HepG2 (cell line): Measurements from ENCODE around the gene FAM120C. TPM values are rescaled to one million over a fixed set of nuclear protein-coding genes. Genes with fewer than 3 reads are reported as not detected.

Experiments
- ATAC-seq: fragments of 200-7000 bp; cut with Tn5 transposase; 3 replicates; pipeline ENCODE4 v1.9.1; 2020; ENCODE audit warnings: mild to moderate bottlenecking, moderate library complexity
- BruUV-seq: library from RNA; stranded (reverse); fragments of 400-500 nt; replicated peaks from 2 replicates; lab custom pipeline; 2021; lab: Mats Ljungman, UMichigan
- CTCF ChIA-PET: fragments of 300-600 bp; formaldehyde crosslinking; extraction: SDS; loops from one replicate; lab custom pipeline; 2021; ENCODE audit warnings: low total read pairs, inconsistent platforms, low intra/inter-chr PET ratio; lab: Yijun Ruan, JAX
- POLR2A ChIA-PET: fragments of 350-600 bp; sonication (Branson Sonifier 250); formaldehyde crosslinking; loops from one replicate; lab custom pipeline; 2020; ENCODE audit warnings: antibody characterized with exemption, inconsistent platforms; lab: Yijun Ruan, JAX
- DNase-seq: peaks from one replicate; pipeline ENCODE4 v3.0.0-alpha.2; 2015; ENCODE audit warnings: low spot score
- FAIRE-seq: peaks from 3 replicates; lab custom pipeline; 2011; peaks lifted over from hg19 to GRCh38; lab: Jason Lieb, UNC
- H2AFZ ChIP-seq: one replicate; pipeline ENCODE4 v1.6.1; 2011; ENCODE audit warnings: low read length, inconsistent platforms
- H3K27ac ChIP-seq: fragments of 300-600 bp; 3 replicates; pipeline ENCODE4 v1.8.0; 2011; ENCODE audit warnings: mixed run types, mild to moderate bottlenecking, mixed read lengths, low read length, inconsistent platforms; ENCODE audit not compliant: insufficient read depth; ENCODE audit errors: extremely low read length
- H3K27me3 ChIP-seq, 2 experiments: fragments of 200-600 bp in 1 of 2; 2 replicates in 1 of 2; 3 replicates in 1 of 2; pipeline versions ENCODE4 v1.6.0 to v1.8.0; 2011; ENCODE audit warnings: low read length in 2 of 2, mild to moderate bottlenecking in 2 of 2, moderate library complexity in 2 of 2, inconsistent platforms in 1 of 2; ENCODE audit not compliant: insufficient read depth in 2 of 2, control insufficient read depth in 1 of 2
- H3K36me3 ChIP-seq, 2 experiments: fragments of 200-600 bp in 1 of 2; replicated peaks in 1 of 2; 2 replicates in 1 of 2; 3 replicates in 1 of 2; pipeline versions ENCODE4 v1.5.1 to v1.8.0; 2011; ENCODE audit warnings: low read length in 2 of 2, inconsistent platforms in 1 of 2; ENCODE audit not compliant: insufficient read depth in 2 of 2, control insufficient read depth in 1 of 2
- H3K4me1 ChIP-seq: 2 replicates; pipeline ENCODE4 v1.5.1; 2012; ENCODE audit warnings: low read length, inconsistent platforms; ENCODE audit not compliant: insufficient read depth
- H3K4me2 ChIP-seq: 2 replicates; pipeline ENCODE4 v1.6.0; 2011; ENCODE audit warnings: low read depth, low read length, inconsistent platforms
- H3K4me3 ChIP-seq, 3 experiments: fragments of 200-600 bp in 1 of 3; sonication (generic), shearing (Covaris generic) in 1 of 3; replicated peaks in 1 of 3; 2 replicates each; pipeline ENCODE4 v1.5.1; 2011 to 2016; ENCODE audit warnings: low read length in 3 of 3, inconsistent platforms in 2 of 3, low read depth in 2 of 3, mild to moderate bottlenecking in 2 of 3, control low read depth in 1 of 3, mixed read lengths in 1 of 3; ENCODE audit not compliant: insufficient read depth in 1 of 3
- H3K79me2 ChIP-seq: one replicate; pipeline ENCODE4 v1.6.1; 2011; ENCODE audit warnings: low read length, inconsistent platforms; ENCODE audit not compliant: insufficient read depth
- H3K9ac ChIP-seq: 2 replicates; pipeline ENCODE4 v1.6.0; 2011; ENCODE audit warnings: mild to moderate bottlenecking, low read depth, low read length, inconsistent platforms; ENCODE audit not compliant: insufficient read depth
- H3K9me3 ChIP-seq: 2 replicates; pipeline ENCODE4 v1.5.1; 2012; ENCODE audit warnings: mild to moderate bottlenecking, low read length
- H4K20me1 ChIP-seq: 2 replicates; pipeline ENCODE4 v1.6.0; 2011; ENCODE audit warnings: inconsistent platforms, mild to moderate bottlenecking, low read length, moderate library complexity; ENCODE audit not compliant: insufficient read depth
- EZH2 ChIP-seq: conservative IDR thresholded peaks from 2 replicates; pipeline ENCODE4 v1.6.1; 2012; ENCODE audit warnings: mild to moderate bottlenecking, low read depth, low read length, moderate library complexity
- FOXA1 ChIP-seq, 2 experiments: fragments of 450-650 bp in 1 of 2; sonication (generic) in 1 of 2; formaldehyde crosslinking in 1 of 2; IDR thresholded peaks; 2 replicates each; pipeline versions ENCODE4 v1.4.0 to v1.6.1; 2016 to 2020; ENCODE audit warnings: missing genetic modification reagents in 1 of 2
- FOXA3 ChIP-seq: IDR thresholded peaks from 2 replicates; pipeline ENCODE4 v1.6.1; 2016; ENCODE audit warnings: missing genetic modification reagents, missing compliant biosample characterization
- GPN1 ChIP-seq: sonication (generic); formaldehyde crosslinking; IDR thresholded peaks from 2 replicates; pipeline ENCODE4 v1.5.1; 2020; ENCODE audit warnings: missing genetic modification reagents, borderline replicate concordance
- MBD4 ChIP-seq: IDR thresholded peaks from 2 replicates; pipeline ENCODE4 v1.6.1; 2012; ENCODE audit warnings: low read length, inconsistent platforms, borderline replicate concordance
- MTA3 ChIP-seq: sonication (generic); formaldehyde crosslinking; IDR thresholded peaks from 2 replicates; pipeline ENCODE4 v1.4.0; 2020; ENCODE audit warnings: missing genetic modification reagents
- SNAPC2 ChIP-seq: sonication (generic); formaldehyde crosslinking; IDR thresholded peaks from 2 replicates; pipeline ENCODE4 v1.8.1; 2022; ENCODE audit warnings: mild to moderate bottlenecking, missing genetic modification reagents
- SP2 ChIP-seq: sonication (generic); formaldehyde crosslinking; IDR thresholded peaks from 2 replicates; pipeline ENCODE4 v1.5.1; 2020; ENCODE audit warnings: mild to moderate bottlenecking, missing genetic modification reagents
- SRF ChIP-seq: IDR thresholded peaks from 2 replicates; pipeline ENCODE4 v1.6.1; 2011; ENCODE audit warnings: mild to moderate bottlenecking, low read depth, low read length, moderate library complexity
- YY1 ChIP-seq: IDR thresholded peaks from 2 replicates; pipeline ENCODE4 v1.6.1; 2011; ENCODE audit warnings: low read length, low read depth, moderate library complexity, mild to moderate bottlenecking; ENCODE audit not compliant: insufficient read depth, insufficient replicate concordance
- ZNF3 ChIP-seq: IDR thresholded peaks from 2 replicates; pipeline ENCODE4 v1.7.0; 2017; ENCODE audit warnings: inconsistent platforms
- WGBS: methylation state at CpG from one replicate; pipeline ENCODE4 v1.1.6; 2017; ENCODE audit warnings: low lambda C conversion rate; 5-methylcytosine and 5-hydroxymethylcytosine counted together
- in situ Hi-C: cut with HindIII; loops from 2 replicates; pipeline ENCODE4 v1.10.0; 2017; ENCODE audit warnings: low pct_unique_long_range_greater_than_20kb; ENCODE audit not compliant: extremely low pct_ligation_motif_present
- intact Hi-C: fragments of 100-400 bp; cut with micrococcal nuclease; formaldehyde crosslinking; loops from one replicate; pipeline ENCODE4 v1.10.0; 2022; ENCODE audit not compliant: unreplicated experiment
- polyA plus RNA-seq, 8 experiments: library from polyadenylated mRNA; depleted of rRNA in 3 of 8; stranded (reverse) in 7 of 8; unstranded in 1 of 8; fragments of >200 nt; fragmentation: Illumina TruSeq in 4 of 8; extraction: Trizol in 4 of 8; gene quantifications; 2 replicates each; pipeline versions ENCODE4 v1.2.1 to v1.2.3, GENCODE V29; 2011 to 2016; ENCODE audit warnings: low read depth in 4 of 8, missing spikeins in 1 of 8, mixed read lengths in 1 of 8; ENCODE audit not compliant: insufficient read depth in 1 of 8
- total RNA-seq, 5 experiments: library from RNA; depleted of rRNA; stranded (reverse); fragments of >200 nt; fragmentation: Illumina TruSeq; extraction: Trizol; gene quantifications; 2 replicates each; pipeline ENCODE4 v1.2.3, GENCODE V29; 2016; ENCODE audit warnings: low read depth in 1 of 5
- TF ChIP-seq, protein P1 (sequence below): sonication (generic); formaldehyde crosslinking; IDR thresholded peaks from 2 replicates; pipeline ENCODE4 v1.4.0; 2020; ENCODE audit warnings: missing genetic modification reagents
- TF ChIP-seq, protein P2 (sequence below): sonication (generic); formaldehyde crosslinking; IDR thresholded peaks from 2 replicates; pipeline ENCODE4 v1.9.0; 2022; ENCODE audit warnings: low read depth, missing genetic modification reagents

The FAM120C gene
- total and polyA plus RNA-seq, 2 of the 13 experiments (the other 11 are each of a cell fraction or from before 2014, with no cell fraction given): 4.6 to 7.4 TPM

DNA sequence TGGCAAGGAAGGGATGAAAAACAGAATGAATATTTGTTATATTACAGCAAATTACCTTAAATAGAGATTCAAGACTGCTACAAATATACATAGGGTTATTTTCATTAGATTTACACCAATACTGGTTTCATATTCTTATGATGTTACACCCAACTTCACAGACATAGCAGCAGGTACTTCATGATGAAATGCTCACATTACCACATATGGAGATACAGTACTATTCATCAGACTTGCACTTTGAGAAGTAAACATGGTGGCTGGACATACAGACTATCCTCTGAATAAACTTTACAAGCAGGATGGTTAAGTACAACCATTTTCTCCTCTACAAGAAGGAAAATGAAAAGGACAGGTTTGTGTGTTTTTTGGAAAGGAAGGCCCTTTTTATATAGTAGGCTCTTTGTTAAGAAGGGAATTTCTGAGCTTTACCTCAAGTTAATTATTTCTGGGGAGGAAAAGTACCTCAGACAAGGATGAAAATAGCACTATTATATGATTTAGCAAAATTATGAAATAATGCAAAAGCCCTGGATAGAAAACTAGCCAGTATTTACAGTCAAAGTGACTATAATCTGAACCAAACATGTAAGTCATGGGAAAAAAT, 12.0 kb upstream of the FAM120C start:
- in situ Hi-C loops (no loop called here), intact Hi-C loops (no loop called here)
- FAIRE-seq: peak; percentile 64
- H2AFZ ChIP-seq: no peak overlapping the region
- H4K20me1 ChIP-seq: no peaks in the 10 kb centered on the region
- ChIA-PET POLR2A (no interaction called here), CTCF (no interaction called here)
- no peaks in the 10 kb centered on the region for H3K9me3 ChIP-seq
- H3K9ac ChIP-seq: no peak overlapping the region
- no TSS peak for BruUV-seq
- ATAC-seq: peak; percentile 57
- TF ChIP-seq SRF: peak; percentile 78
- peak; percentile 17 for TF ChIP-seq YY1
- TF ChIP-seq ZNF3: no peak
- peak; percentile 51 for TF ChIP-seq FOXA3 (CRISPR knock-in tag)
- TF ChIP-seq FOXA1 (IDR thresholded peaks at IDR 0.05): no peak
- peak; percentile 44; the same call in 1 of the 2 replicates for TF ChIP-seq FOXA1 (CRISPR knock-in tag; IDR thresholded peaks at IDR 0.05)
- H3K27ac ChIP-seq: no peak overlapping the region
- DNase-seq: peak; percentile 46
- peaks cover 29% of the 10 kb centered on the region for H3K4me1 ChIP-seq
- peak overlapping the region; percentile 7; the same call in 1 of the 2 replicates for H3K4me2 ChIP-seq
- H3K79me2 ChIP-seq: no peaks in the 10 kb centered on the region
- H3K27me3 ChIP-seq: no peaks in the 10 kb centered on the region
- H3K4me3 ChIP-seq: no peak overlapping the region
- H3K36me3 ChIP-seq: no peaks in the 10 kb centered on the region

- Histone ChIP-seq H3K4me1 (peaks cover 29% of the 10 kb centered on the region), H3K27me3 (no peaks in the 10 kb centered on the region), H3K27ac (no peak overlapping the region), H3K4me3 (no peak overlapping the region), H3K36me3 (no peaks in the 10 kb centered on the region), H3K79me2 (no peaks in the 10 kb centered on the region), H2AFZ (no peak overlapping the region), H3K9me3 (no peaks in the 10 kb centered on the region), H3K4me2 (no peak overlapping the region), H3K9ac (no peak overlapping the region), H4K20me1 (no peaks in the 10 kb centered on the region)
- intact Hi-C loops (no loop called here), in situ Hi-C loops (no loop called here)
- 90% methylated on average over 4 of the region's 4 CpGs for WGBS
- no peak for ATAC-seq
- FAIRE-seq: no peak
- ChIA-PET POLR2A (interaction anchor here (1.5 kb wide), 1 partner anchor 10 kb away, joined by 7 read pairs; the partner anchor contains the start of gene FAM120C), CTCF (no interaction called here)
- BruUV-seq: no TSS peak
- no peak for DNase-seq
- TF ChIP-seq, protein P1, sequence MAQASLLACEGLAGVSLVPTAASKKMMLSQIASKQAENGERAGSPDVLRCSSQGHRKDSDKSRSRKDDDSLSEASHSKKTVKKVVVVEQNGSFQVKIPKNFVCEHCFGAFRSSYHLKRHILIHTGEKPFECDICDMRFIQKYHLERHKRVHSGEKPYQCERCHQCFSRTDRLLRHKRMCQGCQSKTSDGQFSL (CRISPR knock-in tag): no peak
- TF ChIP-seq EZH2 (no peak), SP2 (CRISPR knock-in tag) (no peak), GPN1 (no peak), MTA3 (no peak), MBD4 (no peak), SNAPC2 (no peak)
- TF ChIP-seq, protein P2, sequence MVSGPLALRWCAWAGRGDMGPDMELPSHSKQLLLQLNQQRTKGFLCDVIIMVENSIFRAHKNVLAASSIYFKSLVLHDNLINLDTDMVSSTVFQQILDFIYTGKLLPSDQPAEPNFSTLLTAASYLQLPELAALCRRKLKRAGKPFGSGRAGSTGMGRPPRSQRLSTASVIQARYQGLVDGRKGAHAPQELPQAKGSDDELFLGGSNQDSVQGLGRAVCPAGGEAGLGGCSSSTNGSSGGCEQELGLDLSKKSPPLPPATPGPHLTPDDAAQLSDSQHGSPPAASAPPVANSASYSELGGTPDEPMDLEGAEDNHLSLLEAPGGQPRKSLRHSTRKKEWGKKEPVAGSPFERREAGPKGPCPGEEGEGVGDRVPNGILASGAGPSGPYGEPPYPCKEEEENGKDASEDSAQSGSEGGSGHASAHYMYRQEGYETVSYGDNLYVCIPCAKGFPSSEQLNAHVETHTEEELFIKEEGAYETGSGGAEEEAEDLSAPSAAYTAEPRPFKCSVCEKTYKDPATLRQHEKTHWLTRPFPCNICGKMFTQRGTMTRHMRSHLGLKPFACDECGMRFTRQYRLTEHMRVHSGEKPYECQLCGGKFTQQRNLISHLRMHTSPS (CRISPR knock-in tag): no peak
Measured at GRCh38 chrX:54193085-54193821, 10.2 kb upstream of the FAM120C start.
